Psoas muscle (tissue), 8 donors: ENCODE results near the gene GPC6. TPM values are rescaled to one million over a fixed set of nuclear protein-coding genes. Genes with fewer than 3 reads are reported as not detected.

Source experiments
- ATAC-seq, 4 donors: fragments of 200-7000 bp; cut with Tn5 transposase; one replicate each; pipeline ENCODE4 v1.9.1; 2020; ENCODE audit warnings: moderate library complexity in 3 of 4, mild to moderate bottlenecking in 2 of 4
- DNase-seq, 2 donors: peaks; one replicate each; pipeline ENCODE4 v3.0.0-alpha.2; 2020
- H3K27ac ChIP-seq: fragments of 200-600 bp; one replicate; pipeline ENCODE4 v1.8.0; 2022
- H3K27me3 ChIP-seq, 3 donors: fragments of 200-600 bp in 1 of 3; one replicate each; pipeline versions ENCODE4 v1.6.1 to v1.8.0; 2013 to 2022; ENCODE audit warnings: low read length in 2 of 3, mild to moderate bottlenecking in 2 of 3, moderate library complexity in 1 of 3; ENCODE audit not compliant: insufficient read depth in 3 of 3
- H3K36me3 ChIP-seq, 2 donors: fragments of 200-600 bp in 1 of 2; one replicate each; pipeline versions ENCODE4 v1.6.1 to v1.8.0; 2013 to 2022; ENCODE audit warnings: low read depth in 1 of 2, mild to moderate bottlenecking in 1 of 2, moderate library complexity in 1 of 2; ENCODE audit not compliant: insufficient read depth in 1 of 2
- H3K4me1 ChIP-seq: fragments of 200-600 bp; one replicate; pipeline ENCODE4 v1.8.0; 2022
- H3K4me3 ChIP-seq: fragments of 200-600 bp; one replicate; pipeline ENCODE4 v1.8.0; 2022; ENCODE audit warnings: mild to moderate bottlenecking
- H3K9me3 ChIP-seq: fragments of 200-600 bp; one replicate; pipeline ENCODE4 v1.8.0; 2022
- CTCF ChIP-seq: fragments of 200-600 bp; IDR thresholded peaks from one replicate; pipeline ENCODE4 v1.8.0; 2022; ENCODE audit warnings: antibody characterized with exemption
- WGBS, 3 donors: extraction: QIAGEN DNeasy Blood & Tissue Kit; methylation state at CpG; one replicate each; pipeline versions ENCODE4 v1.1.6 to v1.1.7; 2013; 5-methylcytosine and 5-hydroxymethylcytosine counted together
- intact Hi-C, 2 donors: fragments of 100-400 bp; cut with DNase I; formaldehyde crosslinking; loops; one replicate each; pipeline versions ENCODE4 v1.11.0 to v1.14.2; 2022
- polyA plus RNA-seq, 3 donors: library from polyadenylated mRNA; stranded (reverse); fragments of 200-250 nt; gene quantifications; one replicate each; pipeline ENCODE4 v1.2.3, GENCODE V29; 2013
- total RNA-seq, 4 donors: library from RNA; stranded (reverse); fragmentation: NEBNext Ultra II Directional in 2 of 4; extraction: Animal tissue kit (Norgen Biotek cat#: 25700) in 2 of 4; gene quantifications; one replicate each; pipeline versions ENCODE4 v1.2.1 to v1.2.4, GENCODE V29; 2021 to 2023
- donor health status: healthy with polysubstance abuse.
- donor health status: DM: no; HTN: no; CAD: no; lungs with moderate emphysema.
- donor health status: Bipolar disorder and iron deficiency.
- donor health status: healthy.
- donor health status: DM: yes; HTN: yes; CAD: no.
- donor health status: DM: no; HTN: no; CAD: no.
- donor health status: DM: no; HTN: no; CAD: no.
- donor health status: DM: yes; HTN: yes; CAD: no.

GPC6 gene
- total and polyA plus RNA-seq, 7 donors = 0.07 to 3.7 (median 0.57) TPM

GRCh38 chr13:93984876-93985275 lies 758.3 kb downstream of the GPC6 start:
- no peak for TF ChIP-seq CTCF
- H3K9me3 ChIP-seq = no peaks in the 10 kb centered on the region
- no peaks in the 10 kb centered on the region for H3K36me3 ChIP-seq
- ATAC-seq (no peak), DNase-seq (no peak)
- no peak overlapping the region for H3K27ac ChIP-seq
- no peak overlapping the region for H3K4me3 ChIP-seq
- intact Hi-C loops = no loop called here
- H3K27me3 ChIP-seq = no peaks in the 10 kb centered on the region
- WGBS, 3 donors = 84 to 92% (median 87%) methylated on average over 5 of the region's 5 CpGs
- no peaks in the 10 kb centered on the region for H3K4me1 ChIP-seq

DNA sequence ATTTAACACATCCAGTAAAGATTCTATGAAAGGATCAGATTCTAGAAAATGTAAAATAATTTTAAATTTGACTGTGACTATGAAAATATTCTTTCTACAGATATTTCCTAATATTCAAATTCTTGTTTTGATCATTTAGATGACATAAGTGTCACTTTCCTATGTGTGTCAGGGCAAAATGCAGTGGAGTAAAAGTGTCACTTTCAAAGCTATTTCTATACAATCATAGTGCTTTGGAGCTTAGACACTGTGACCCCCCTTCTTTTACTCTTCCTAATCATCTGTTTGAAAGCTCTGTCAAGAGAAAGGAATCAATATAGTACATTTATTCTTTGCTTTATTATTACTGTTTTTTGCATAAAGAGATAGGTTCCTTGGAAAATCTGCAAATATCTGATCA lies 760.9 kb downstream of the GPC6 start:
- H3K27ac ChIP-seq = no peak overlapping the region
- H3K36me3 ChIP-seq = no peaks in the 10 kb centered on the region
- no peak overlapping the region for H3K4me3 ChIP-seq
- ATAC-seq = no peak
- no peak for DNase-seq
- intact Hi-C loops = no loop called here
- H3K27me3 ChIP-seq = no peaks in the 10 kb centered on the region
- no peaks in the 10 kb centered on the region for H3K4me1 ChIP-seq
- TF ChIP-seq CTCF = no peak
- no peaks in the 10 kb centered on the region for H3K9me3 ChIP-seq

DNA sequence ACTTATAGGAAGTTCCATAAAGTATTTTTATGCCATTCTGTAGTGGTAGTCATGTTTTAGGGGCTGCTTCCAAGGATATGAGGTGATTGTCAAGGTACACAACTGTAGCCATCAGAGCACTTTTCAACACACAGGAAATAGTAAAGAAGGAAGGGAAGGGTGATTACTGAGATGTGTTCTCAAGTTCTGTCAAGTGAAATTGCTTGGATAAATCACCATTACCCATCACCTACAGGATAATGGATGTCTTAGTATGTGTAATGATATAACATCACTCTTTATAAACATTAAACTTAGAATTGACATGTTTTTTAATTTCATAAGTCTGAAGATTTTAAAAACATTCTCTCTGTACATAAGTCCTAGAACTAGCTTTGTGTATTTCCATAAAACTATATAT lies 765.0 kb downstream of the GPC6 start:
- TF ChIP-seq CTCF = no peak
- ATAC-seq = no peak
- intact Hi-C loops = no loop called here

DNA sequence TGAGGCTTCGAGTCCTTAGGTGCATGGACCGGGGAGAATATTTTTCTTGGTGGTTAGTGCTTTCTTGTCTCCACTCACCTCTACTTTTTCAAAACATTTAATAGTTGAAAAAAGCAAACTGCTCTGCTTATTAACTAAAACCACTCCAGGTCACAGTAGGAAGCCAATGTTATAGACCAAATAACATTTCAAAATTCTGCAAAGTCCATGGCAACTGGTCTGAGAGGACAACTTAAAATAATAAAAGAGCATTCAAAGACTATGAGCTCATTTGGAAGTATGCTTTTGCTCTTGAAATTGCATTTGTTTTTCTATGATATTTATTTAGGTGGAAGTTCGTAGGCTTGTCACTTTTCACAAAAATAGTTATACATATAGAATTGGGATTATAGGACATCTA lies 769.9 kb downstream of the GPC6 start:
- H3K27me3 ChIP-seq = no peaks in the 10 kb centered on the region
- H3K36me3 ChIP-seq = no peaks in the 10 kb centered on the region
- no peak overlapping the region for H3K27ac ChIP-seq
- no peak for TF ChIP-seq CTCF
- no peaks in the 10 kb centered on the region for H3K4me1 ChIP-seq
- 94 to 96% (median 95%) methylated on average over 3 of the region's 3 CpGs for WGBS, 3 donors
- DNase-seq = no peak
- no peak for ATAC-seq
- no peaks in the 10 kb centered on the region for H3K9me3 ChIP-seq
- H3K4me3 ChIP-seq = no peak overlapping the region
- intact Hi-C loops = no loop called here

More for the DNA sequence above, 765.0 kb downstream of the GPC6 start:
- DNase-seq = no peak
- H3K4me3 ChIP-seq = no peak overlapping the region
- no peak overlapping the region for H3K27ac ChIP-seq
- H3K9me3 ChIP-seq = no peaks in the 10 kb centered on the region
- H3K27me3 ChIP-seq = no peaks in the 10 kb centered on the region
- H3K36me3 ChIP-seq = no peaks in the 10 kb centered on the region
- no peaks in the 10 kb centered on the region for H3K4me1 ChIP-seq

- no peak for DNase-seq
- Histone ChIP-seq H3K27me3 (no peaks in the 10 kb centered on the region), H3K4me1 (no peaks in the 10 kb centered on the region), H3K36me3 (no peaks in the 10 kb centered on the region), H3K4me3 (no peak overlapping the region), H3K9me3 (no peaks in the 10 kb centered on the region), H3K27ac (no peak overlapping the region)
- TF ChIP-seq CTCF = no peak
- WGBS, 3 donors = 81 to 86% (median 82%) methylated on average over 6 of the region's 6 CpGs
- no peak for ATAC-seq
- intact Hi-C loops = no loop called here
Measured at GRCh38 chr13:94006296-94006695, 779.7 kb downstream of the GPC6 start.
